WTC11 (cell line): ENCODE results near the gene NDUFS7. TPM values are rescaled to one million over a fixed set of nuclear protein-coding genes. Genes with fewer than 3 reads are reported as not detected.

Experiments
- ATAC-seq: fragments of 200-7000 bp; cut with Tn5 transposase; 2 replicates; pipeline ENCODE4 v1.10.0; 2021; ENCODE audit warnings: mild to moderate bottlenecking, moderate library complexity
- CTCF ChIA-PET: fragments of 300-600 bp; sonication (Branson Sonifier 250); formaldehyde crosslinking; loops from one replicate; lab custom pipeline; 2021; ENCODE audit warnings: antibody characterized with exemption; lab: Charles Lee
- POLR2A ChIA-PET: fragments of 350-600 bp; sonication (Branson Sonifier 250); formaldehyde crosslinking; loops from one replicate; lab custom pipeline; 2021; ENCODE audit warnings: antibody characterized with exemption; lab: Charles Lee
- DNase-seq: peaks from one replicate; pipeline ENCODE4 v3.0.0; 2021; ENCODE audit warnings: low spot score
- H3K27ac Mint-ChIP-seq: 2 replicates; pipeline ENCODE4 v1.8.0; 2021; ENCODE audit warnings: mixed read lengths
- H3K27me3 Mint-ChIP-seq: 2 replicates; pipeline ENCODE4 v1.8.0; 2021; ENCODE audit warnings: low read depth, mild to moderate bottlenecking, moderate library complexity, mixed read lengths
- H3K36me3 Mint-ChIP-seq: 2 replicates; pipeline ENCODE4 v1.8.0; 2021; ENCODE audit warnings: mixed read lengths
- H3K4me1 Mint-ChIP-seq: 2 replicates; pipeline ENCODE4 v1.8.0; 2022; ENCODE audit warnings: mixed read lengths
- H3K4me3 Mint-ChIP-seq: 2 replicates; pipeline ENCODE4 v1.8.0; 2021; ENCODE audit warnings: mild to moderate bottlenecking, moderate library complexity, mixed read lengths
- H3K9me3 Mint-ChIP-seq: 2 replicates; pipeline ENCODE4 v1.8.0; 2021; ENCODE audit warnings: mixed read lengths
- ETV6 ChIP-seq: sonication (generic); formaldehyde crosslinking; IDR thresholded peaks from 2 replicates; pipeline ENCODE4 v1.8.1; 2022; ENCODE audit warnings: mild to moderate bottlenecking, missing genetic modification reagents
- FOXP1 ChIP-seq: sonication (generic); formaldehyde crosslinking; IDR thresholded peaks from 2 replicates; pipeline ENCODE4 v1.8.0; 2022; ENCODE audit warnings: missing genetic modification reagents, mild to moderate bottlenecking, moderate library complexity, borderline replicate concordance
- GABPB1 ChIP-seq: sonication (generic); formaldehyde crosslinking; IDR thresholded peaks from 2 replicates; pipeline ENCODE4 v1.8.1; 2023; ENCODE audit warnings: mild to moderate bottlenecking, missing genetic modification reagents
- GTF2I ChIP-seq: fragments of 250-450 bp; sonication (Bioruptor Pico); conservative IDR thresholded peaks from 2 replicates; pipeline ENCODE4 v1.4.0; 2021; ENCODE audit warnings: mild to moderate bottlenecking
- KAT7 ChIP-seq: sonication (generic); formaldehyde crosslinking; IDR thresholded peaks from 2 replicates; pipeline ENCODE4 v1.8.1; 2023; ENCODE audit warnings: missing genetic modification reagents, mild to moderate bottlenecking, borderline replicate concordance
- NR2C2 ChIP-seq: sonication (generic); formaldehyde crosslinking; IDR thresholded peaks from 2 replicates; pipeline ENCODE4 v1.8.0; 2022; ENCODE audit warnings: mild to moderate bottlenecking, missing genetic modification reagents
- SMAD3 ChIP-seq: sonication (generic); formaldehyde crosslinking; IDR thresholded peaks from 2 replicates; pipeline ENCODE4 v1.8.0; 2022; ENCODE audit warnings: missing genetic modification reagents, mild to moderate bottlenecking, borderline replicate concordance
- SP1 ChIP-seq: sonication (generic); formaldehyde crosslinking; conservative IDR thresholded peaks from 2 replicates; pipeline ENCODE4 v1.8.1; 2022; ENCODE audit warnings: missing genetic modification reagents
- ZBTB21 ChIP-seq: sonication (generic); formaldehyde crosslinking; IDR thresholded peaks from 2 replicates; pipeline ENCODE4 v1.8.1; 2023; ENCODE audit warnings: mild to moderate bottlenecking, missing genetic modification reagents, borderline replicate concordance
- total RNA-seq: library from RNA; stranded (reverse); gene quantifications from 3 replicates; pipeline ENCODE4 v1.2.3, GENCODE V29; 2021
- TF ChIP-seq, protein P1 (sequence below): sonication (generic); formaldehyde crosslinking; IDR thresholded peaks from 2 replicates; pipeline ENCODE4 v1.8.1; 2023; ENCODE audit warnings: mild to moderate bottlenecking, missing genetic modification reagents
- TF ChIP-seq, protein P2 (sequence below): sonication (generic); formaldehyde crosslinking; IDR thresholded peaks from 2 replicates; pipeline ENCODE4 v1.8.1; 2022; ENCODE audit warnings: low read depth, mild to moderate bottlenecking, moderate library complexity, missing genetic modification reagents, borderline replicate concordance
- TF ChIP-seq, protein P3 (sequence below): sonication (generic); formaldehyde crosslinking; IDR thresholded peaks from 2 replicates; pipeline ENCODE4 v1.8.1; 2023; ENCODE audit warnings: mild to moderate bottlenecking, moderate library complexity, missing genetic modification reagents
- TF ChIP-seq, protein P4 (sequence below): sonication (generic); formaldehyde crosslinking; IDR thresholded peaks from 2 replicates; pipeline ENCODE4 v1.8.1; 2023; ENCODE audit warnings: mild to moderate bottlenecking, missing genetic modification reagents, moderate library complexity
- TF ChIP-seq, protein P5 (sequence below): sonication (generic); formaldehyde crosslinking; IDR thresholded peaks from 2 replicates; pipeline ENCODE4 v1.8.1; 2023; ENCODE audit warnings: mild to moderate bottlenecking, missing genetic modification reagents, borderline replicate concordance

The NDUFS7 gene
- total RNA-seq, 1 experiment from 2014 or later = 136 TPM

DNA sequence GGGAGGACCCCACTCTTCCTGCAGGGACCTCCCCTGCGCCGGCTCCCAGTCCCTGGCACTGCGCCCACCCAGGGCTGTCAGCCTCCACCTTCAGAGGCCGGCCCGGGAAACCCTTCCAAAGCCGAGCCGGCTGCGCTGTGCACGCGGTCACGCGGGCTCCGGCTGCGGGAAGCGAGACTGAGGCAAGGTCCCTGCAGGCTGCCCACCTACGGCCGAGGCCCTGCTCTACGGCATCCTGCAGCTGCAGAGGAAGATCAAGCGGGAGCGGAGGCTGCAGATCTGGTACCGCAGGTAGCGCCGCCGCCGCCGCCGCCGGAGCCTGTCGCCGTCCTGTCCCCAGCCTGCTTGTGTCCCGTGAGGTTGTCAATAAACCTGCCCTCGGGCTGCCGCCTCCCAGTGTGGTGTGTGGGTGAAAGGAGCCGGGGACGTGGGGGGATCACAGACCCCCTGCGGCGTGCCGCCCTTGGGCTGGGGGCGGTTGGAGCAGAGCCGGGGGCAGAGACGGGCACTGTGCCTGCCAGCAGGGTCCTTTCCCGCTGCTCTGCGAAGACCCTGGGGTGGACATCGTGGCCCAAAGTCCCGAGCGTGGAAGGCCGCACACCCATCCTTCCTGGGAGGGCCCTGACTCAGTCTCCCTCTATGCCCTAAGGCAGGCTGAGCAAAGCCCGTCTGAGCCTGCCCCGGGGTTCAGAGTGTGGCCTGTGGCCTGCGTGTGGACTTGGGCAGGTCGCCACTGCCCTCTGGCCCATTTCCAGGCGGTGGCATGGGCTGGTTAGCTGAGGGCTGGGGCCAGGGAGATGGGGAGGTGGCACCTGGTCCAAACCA lies 11.7 kb downstream of the NDUFS7 start:
- CTCF ChIA-PET = interaction anchor here (0.7 kb wide), 1 partner anchor 151 kb away, joined by 3 read pairs; no protein-coding TSS in a partner anchor
- Mint-ChIP-seq H3K9me3 (no peaks in the 10 kb centered on the region), H3K4me3 (no peak overlapping the region), H3K27me3 (no peaks in the 10 kb centered on the region; the same call in 1 of the 2 replicates), H3K4me1 (no peaks in the 10 kb centered on the region), H3K36me3 (peaks cover 10% of the 10 kb centered on the region)
- POLR2A ChIA-PET = no interaction called here
- DNase-seq (no peak), ATAC-seq (no peak)
- no peak for TF ChIP-seq SMAD3 (CRISPR knock-in tag)
- TF ChIP-seq, protein P1, sequence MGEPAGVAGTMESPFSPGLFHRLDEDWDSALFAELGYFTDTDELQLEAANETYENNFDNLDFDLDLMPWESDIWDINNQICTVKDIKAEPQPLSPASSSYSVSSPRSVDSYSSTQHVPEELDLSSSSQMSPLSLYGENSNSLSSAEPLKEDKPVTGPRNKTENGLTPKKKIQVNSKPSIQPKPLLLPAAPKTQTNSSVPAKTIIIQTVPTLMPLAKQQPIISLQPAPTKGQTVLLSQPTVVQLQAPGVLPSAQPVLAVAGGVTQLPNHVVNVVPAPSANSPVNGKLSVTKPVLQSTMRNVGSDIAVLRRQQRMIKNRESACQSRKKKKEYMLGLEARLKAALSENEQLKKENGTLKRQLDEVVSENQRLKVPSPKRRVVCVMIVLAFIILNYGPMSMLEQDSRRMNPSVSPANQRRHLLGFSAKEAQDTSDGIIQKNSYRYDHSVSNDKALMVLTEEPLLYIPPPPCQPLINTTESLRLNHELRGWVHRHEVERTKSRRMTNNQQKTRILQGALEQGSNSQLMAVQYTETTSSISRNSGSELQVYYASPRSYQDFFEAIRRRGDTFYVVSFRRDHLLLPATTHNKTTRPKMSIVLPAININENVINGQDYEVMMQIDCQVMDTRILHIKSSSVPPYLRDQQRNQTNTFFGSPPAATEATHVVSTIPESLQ = no peak
- TF ChIP-seq GABPB1 = no peak
- TF ChIP-seq, protein P2, sequence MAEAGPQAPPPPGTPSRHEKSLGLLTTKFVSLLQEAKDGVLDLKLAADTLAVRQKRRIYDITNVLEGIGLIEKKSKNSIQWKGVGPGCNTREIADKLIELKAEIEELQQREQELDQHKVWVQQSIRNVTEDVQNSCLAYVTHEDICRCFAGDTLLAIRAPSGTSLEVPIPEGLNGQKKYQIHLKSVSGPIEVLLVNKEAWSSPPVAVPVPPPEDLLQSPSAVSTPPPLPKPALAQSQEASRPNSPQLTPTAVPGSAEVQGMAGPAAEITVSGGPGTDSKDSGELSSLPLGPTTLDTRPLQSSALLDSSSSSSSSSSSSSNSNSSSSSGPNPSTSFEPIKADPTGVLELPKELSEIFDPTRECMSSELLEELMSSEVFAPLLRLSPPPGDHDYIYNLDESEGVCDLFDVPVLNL = 0 out of 2 replicates have a peak, but pooled peaks have one; percentile 6
- TF ChIP-seq NR2C2 (CRISPR knock-in tag) = 0 out of 2 replicates have a peak, but pooled peaks have one; percentile 17
- TF ChIP-seq, all 79 proteins: peak for 2
- no peak overlapping the region for H3K27ac Mint-ChIP-seq

DNA sequence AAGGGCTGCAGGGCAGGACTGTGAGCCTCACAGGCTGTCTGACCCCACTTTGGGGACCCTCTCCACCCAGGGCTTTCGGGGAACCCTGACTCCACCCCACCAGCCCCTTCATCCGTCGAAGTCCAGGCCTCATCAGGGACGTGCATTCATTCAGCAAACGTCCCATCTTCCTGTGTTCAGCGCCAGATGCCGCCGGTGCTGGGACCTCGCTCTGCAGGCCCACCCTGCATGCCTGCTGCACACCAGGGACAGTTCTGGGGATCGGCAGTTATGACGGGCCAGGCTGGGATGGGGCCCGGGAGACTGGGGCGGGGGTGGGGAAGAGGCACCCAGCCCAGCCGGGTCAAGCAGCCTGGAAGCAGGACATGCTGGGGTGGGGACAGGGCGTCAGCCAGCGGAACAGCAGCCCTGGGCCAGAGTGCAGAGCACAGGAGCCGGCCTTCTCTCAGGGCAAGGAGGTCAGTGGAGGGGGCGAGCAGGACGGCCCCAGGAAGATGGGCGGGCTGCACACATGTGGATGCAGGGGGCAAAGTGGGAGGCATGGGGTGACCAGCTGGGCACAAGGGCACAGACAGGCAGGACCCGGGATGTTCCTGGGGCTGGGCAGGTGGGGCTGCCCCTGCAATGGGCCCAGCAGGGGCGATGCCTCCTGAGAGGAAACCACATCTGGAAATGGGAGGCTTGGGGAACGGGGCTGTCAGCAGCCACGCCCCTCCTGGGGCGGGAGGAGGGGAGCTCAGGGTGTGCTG lies 12.5 kb downstream of the NDUFS7 start:
- DNase-seq = no peak
- peak; percentile 49; the same call in 1 of the 2 replicates for TF ChIP-seq FOXP1 (CRISPR knock-in tag)
- TF ChIP-seq NR2C2 (CRISPR knock-in tag) = no peak
- TF ChIP-seq, protein P2 = 0 out of 2 replicates have a peak, but pooled peaks have one; percentile 31
- TF ChIP-seq, all 79 proteins: peak for 2
- ChIA-PET CTCF (interaction anchor here (1.0 to 2.0 kb wide), 3 partner anchors 81 to 130 kb away, joined by 3 to 12 read pairs (median 5); no protein-coding TSS in a partner anchor), POLR2A (no interaction called here)
- Mint-ChIP-seq H3K36me3 (peaks cover 8% of the 10 kb centered on the region), H3K4me1 (no peaks in the 10 kb centered on the region), H3K9me3 (no peaks in the 10 kb centered on the region), H3K27me3 (no peaks in the 10 kb centered on the region; the same call in 1 of the 2 replicates), H3K27ac (no peak overlapping the region), H3K4me3 (no peak overlapping the region)
- 0 out of 2 replicates have a peak, but pooled peaks have one; percentile 5 for ATAC-seq

DNA sequence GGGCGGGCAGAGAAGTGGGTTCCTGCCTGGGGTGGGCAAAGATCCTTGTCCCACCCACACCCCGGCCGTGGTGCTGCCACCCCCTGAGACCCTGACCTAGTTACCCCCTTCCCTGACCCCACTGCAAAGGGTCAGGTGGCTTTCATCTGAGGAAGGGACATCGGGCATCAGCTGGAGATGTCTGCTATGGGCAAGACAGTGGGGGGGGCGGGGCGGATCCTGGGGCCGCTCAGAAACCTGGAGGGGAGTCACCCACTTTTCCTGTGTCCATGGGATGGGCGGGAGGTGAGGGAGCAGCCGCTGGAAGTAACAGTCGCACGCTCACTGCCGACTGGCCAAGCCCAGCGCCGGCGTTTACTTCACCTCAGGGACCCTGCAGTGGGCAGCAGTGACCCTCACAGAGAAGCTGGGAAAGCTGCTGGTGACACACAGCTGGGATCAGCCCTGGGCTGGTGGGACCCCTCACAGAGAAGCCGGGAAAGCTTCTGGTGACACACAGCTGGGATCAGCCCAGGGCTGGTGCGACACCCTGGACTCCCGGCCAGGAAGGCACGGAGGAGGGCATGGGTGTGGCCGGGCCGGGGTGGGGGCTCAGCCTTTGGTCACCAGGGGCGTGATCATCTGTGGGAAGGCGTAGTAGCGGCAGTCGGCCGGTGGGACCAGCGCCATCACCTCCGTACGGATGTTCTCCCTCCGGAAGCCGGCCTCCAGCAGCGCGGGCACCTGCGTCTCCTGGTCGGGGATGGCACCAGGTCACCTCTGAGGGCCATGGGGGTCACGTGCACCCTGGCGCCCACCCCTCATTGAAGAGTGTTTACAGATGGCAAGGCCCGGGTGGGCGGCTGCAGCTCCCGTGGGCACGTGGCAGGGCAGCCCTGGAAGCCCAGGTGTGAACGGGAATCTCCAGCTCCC lies 13.3 kb downstream of the NDUFS7 start:
- CTCF ChIA-PET = interaction anchor here (0.5 to 2.0 kb wide), 5 partner anchors 19 to 130 kb away, joined by 3 to 12 read pairs (median 3); no protein-coding TSS in a partner anchor
- H3K4me1 Mint-ChIP-seq = no peaks in the 10 kb centered on the region
- no peak overlapping the region for H3K4me3 Mint-ChIP-seq
- peaks cover 6% of the 10 kb centered on the region for H3K36me3 Mint-ChIP-seq
- no peak overlapping the region for H3K27ac Mint-ChIP-seq
- H3K27me3 Mint-ChIP-seq = no peaks in the 10 kb centered on the region; the same call in 1 of the 2 replicates
- DNase-seq = no peak
- POLR2A ChIA-PET = interaction anchor here (0.5 kb wide), 1 partner anchor 151 kb away, joined by 3 read pairs; no protein-coding TSS in a partner anchor
- no peak for ATAC-seq
- no peaks in the 10 kb centered on the region for H3K9me3 Mint-ChIP-seq
- TF ChIP-seq, protein P3, sequence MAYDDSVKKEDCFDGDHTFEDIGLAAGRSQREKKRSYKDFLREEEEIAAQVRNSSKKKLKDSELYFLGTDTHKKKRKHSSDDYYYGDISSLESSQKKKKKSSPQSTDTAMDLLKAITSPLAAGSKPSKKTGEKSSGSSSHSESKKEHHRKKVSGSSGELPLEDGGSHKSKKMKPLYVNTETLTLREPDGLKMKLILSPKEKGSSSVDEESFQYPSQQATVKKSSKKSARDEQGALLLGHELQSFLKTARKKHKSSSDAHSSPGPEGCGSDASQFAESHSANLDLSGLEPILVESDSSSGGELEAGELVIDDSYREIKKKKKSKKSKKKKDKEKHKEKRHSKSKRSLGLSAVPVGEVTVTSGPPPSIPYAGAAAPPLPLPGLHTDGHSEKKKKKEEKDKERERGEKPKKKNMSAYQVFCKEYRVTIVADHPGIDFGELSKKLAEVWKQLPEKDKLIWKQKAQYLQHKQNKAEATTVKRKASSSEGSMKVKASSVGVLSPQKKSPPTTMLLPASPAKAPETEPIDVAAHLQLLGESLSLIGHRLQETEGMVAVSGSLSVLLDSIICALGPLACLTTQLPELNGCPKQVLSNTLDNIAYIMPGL (CRISPR knock-in tag) = no peak
- TF ChIP-seq SP1 (CRISPR knock-in tag) (no peak), ZBTB21 (no peak), ETV6 (CRISPR knock-in tag) (no peak), GTF2I (CRISPR knock-in tag) (no peak), KAT7 (CRISPR knock-in tag) (no peak)
- TF ChIP-seq, protein P4, sequence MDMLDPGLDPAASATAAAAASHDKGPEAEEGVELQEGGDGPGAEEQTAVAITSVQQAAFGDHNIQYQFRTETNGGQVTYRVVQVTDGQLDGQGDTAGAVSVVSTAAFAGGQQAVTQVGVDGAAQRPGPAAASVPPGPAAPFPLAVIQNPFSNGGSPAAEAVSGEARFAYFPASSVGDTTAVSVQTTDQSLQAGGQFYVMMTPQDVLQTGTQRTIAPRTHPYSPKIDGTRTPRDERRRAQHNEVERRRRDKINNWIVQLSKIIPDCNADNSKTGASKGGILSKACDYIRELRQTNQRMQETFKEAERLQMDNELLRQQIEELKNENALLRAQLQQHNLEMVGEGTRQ (CRISPR knock-in tag) = no peak
- TF ChIP-seq, protein P5, sequence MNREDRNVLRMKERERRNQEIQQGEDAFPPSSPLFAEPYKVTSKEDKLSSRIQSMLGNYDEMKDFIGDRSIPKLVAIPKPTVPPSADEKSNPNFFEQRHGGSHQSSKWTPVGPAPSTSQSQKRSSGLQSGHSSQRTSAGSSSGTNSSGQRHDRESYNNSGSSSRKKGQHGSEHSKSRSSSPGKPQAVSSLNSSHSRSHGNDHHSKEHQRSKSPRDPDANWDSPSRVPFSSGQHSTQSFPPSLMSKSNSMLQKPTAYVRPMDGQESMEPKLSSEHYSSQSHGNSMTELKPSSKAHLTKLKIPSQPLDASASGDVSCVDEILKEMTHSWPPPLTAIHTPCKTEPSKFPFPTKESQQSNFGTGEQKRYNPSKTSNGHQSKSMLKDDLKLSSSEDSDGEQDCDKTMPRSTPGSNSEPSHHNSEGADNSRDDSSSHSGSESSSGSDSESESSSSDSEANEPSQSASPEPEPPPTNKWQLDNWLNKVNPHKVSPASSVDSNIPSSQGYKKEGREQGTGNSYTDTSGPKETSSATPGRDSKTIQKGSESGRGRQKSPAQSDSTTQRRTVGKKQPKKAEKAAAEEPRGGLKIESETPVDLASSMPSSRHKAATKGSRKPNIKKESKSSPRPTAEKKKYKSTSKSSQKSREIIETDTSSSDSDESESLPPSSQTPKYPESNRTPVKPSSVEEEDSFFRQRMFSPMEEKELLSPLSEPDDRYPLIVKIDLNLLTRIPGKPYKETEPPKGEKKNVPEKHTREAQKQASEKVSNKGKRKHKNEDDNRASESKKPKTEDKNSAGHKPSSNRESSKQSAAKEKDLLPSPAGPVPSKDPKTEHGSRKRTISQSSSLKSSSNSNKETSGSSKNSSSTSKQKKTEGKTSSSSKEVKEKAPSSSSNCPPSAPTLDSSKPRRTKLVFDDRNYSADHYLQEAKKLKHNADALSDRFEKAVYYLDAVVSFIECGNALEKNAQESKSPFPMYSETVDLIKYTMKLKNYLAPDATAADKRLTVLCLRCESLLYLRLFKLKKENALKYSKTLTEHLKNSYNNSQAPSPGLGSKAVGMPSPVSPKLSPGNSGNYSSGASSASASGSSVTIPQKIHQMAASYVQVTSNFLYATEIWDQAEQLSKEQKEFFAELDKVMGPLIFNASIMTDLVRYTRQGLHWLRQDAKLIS (CRISPR knock-in tag) = no peak
